Glutamatergic neuron (in vitro differentiated cells): ENCODE measurements around the gene CMTM2. TPM values are rescaled to one million over a fixed set of nuclear protein-coding genes. Genes with fewer than 3 reads are reported as not detected.

Experiments
- DNase-seq: peaks from one replicate; pipeline ENCODE4 v3.0.0; 2022
- H3K27ac Mint-ChIP-seq: one replicate; pipeline ENCODE4 v1.8.0; 2020; ENCODE audit warnings: mild to moderate bottlenecking, mixed read lengths, inconsistent platforms; ENCODE audit not compliant: unreplicated experiment
- H3K27me3 Mint-ChIP-seq: one replicate; pipeline ENCODE4 v1.8.0; 2020; ENCODE audit warnings: mild to moderate bottlenecking, moderate library complexity, mixed read lengths, inconsistent platforms; ENCODE audit not compliant: unreplicated experiment
- H3K36me3 Mint-ChIP-seq: one replicate; pipeline ENCODE4 v1.8.0; 2020; ENCODE audit warnings: mild to moderate bottlenecking, mixed read lengths, inconsistent platforms; ENCODE audit not compliant: unreplicated experiment
- H3K4me1 Mint-ChIP-seq: one replicate; pipeline ENCODE4 v1.8.0; 2020; ENCODE audit warnings: mild to moderate bottlenecking, low read depth, mixed read lengths, inconsistent platforms; ENCODE audit not compliant: unreplicated experiment
- H3K4me3 Mint-ChIP-seq: one replicate; pipeline ENCODE4 v1.8.0; 2020; ENCODE audit warnings: mild to moderate bottlenecking, mixed read lengths, inconsistent platforms; ENCODE audit not compliant: unreplicated experiment
- H3K9me3 Mint-ChIP-seq: one replicate; pipeline ENCODE4 v1.8.0; 2020; ENCODE audit warnings: mild to moderate bottlenecking, moderate library complexity, mixed read lengths, inconsistent platforms; ENCODE audit not compliant: unreplicated experiment
- CTCF ChIP-seq: fragments of 200-600 bp; sonication (generic); IDR thresholded peaks from one replicate; pipeline ENCODE4 v1.5.0; 2021; ENCODE audit not compliant: partially characterized antibody, unreplicated experiment
- total RNA-seq: library from RNA; stranded (reverse); fragmentation: NEBNext Ultra II Directional; extraction: Animal tissue kit (Norgen Biotek cat#: 25700); gene quantifications from one replicate; pipeline ENCODE4 v1.2.1, GENCODE V29; 2021; ENCODE audit not compliant: unreplicated experiment

Gene CMTM2
- total RNA-seq, 1 donor from 2014 or later: not detected

- Mint-ChIP-seq H3K36me3 (no peaks in the 10 kb centered on the region), H3K9me3 (peaks cover 2% of the 10 kb centered on the region), H3K27ac (no peak overlapping the region), H3K27me3 (no peaks in the 10 kb centered on the region), H3K4me3 (no peak overlapping the region), H3K4me1 (peaks cover 2% of the 10 kb centered on the region)
- no peak for TF ChIP-seq CTCF
- no peak for DNase-seq
These were observed 17.7 kb upstream of the CMTM2 start for GRCh38 chr16:66561381-66562080.

- Mint-ChIP-seq H3K36me3 (no peaks in the 10 kb centered on the region), H3K27ac (no peak overlapping the region), H3K9me3 (peaks cover 2% of the 10 kb centered on the region), H3K4me1 (peaks cover 2% of the 10 kb centered on the region), H3K27me3 (no peaks in the 10 kb centered on the region), H3K4me3 (no peak overlapping the region)
- DNase-seq: no peak
- no peak for TF ChIP-seq CTCF
These were observed 16.9 kb upstream of the CMTM2 start for GRCh38 chr16:66562409-66562808.

- Mint-ChIP-seq H3K4me3 (no peak overlapping the region), H3K27me3 (no peaks in the 10 kb centered on the region), H3K36me3 (no peaks in the 10 kb centered on the region), H3K9me3 (peaks cover 2% of the 10 kb centered on the region), H3K4me1 (peaks cover 2% of the 10 kb centered on the region), H3K27ac (no peak overlapping the region)
- no peak for TF ChIP-seq CTCF
- DNase-seq: no peak
These were observed 16.3 kb upstream of the CMTM2 start for GRCh38 chr16:66562986-66563385.

GRCh38 chr16:66563574-66564334 lies 15.5 kb upstream of the CMTM2 start:
- Mint-ChIP-seq H3K27ac (no peak overlapping the region), H3K4me3 (no peak overlapping the region), H3K27me3 (no peaks in the 10 kb centered on the region), H3K4me1 (peaks cover 2% of the 10 kb centered on the region), H3K36me3 (no peaks in the 10 kb centered on the region), H3K9me3 (peaks cover 2% of the 10 kb centered on the region)
- no peak for DNase-seq
- TF ChIP-seq CTCF: no peak
